Rectal smooth muscle tissue (tissue), 1 donor: ENCODE results near the gene CPZ.
"Not testable (repeated sequence)": the region's sequence is repeated elsewhere in the genome, so short reads cannot be mapped to it uniquely, and the experiment has no call there.

Experiments used
- H3K27ac ChIP-seq: one replicate; pipeline ENCODE4 v1.7.0; 2013; ENCODE audit warnings: low read depth, low read length, inconsistent platforms
- H3K27me3 ChIP-seq: one replicate; pipeline ENCODE4 v1.7.0; 2013; ENCODE audit warnings: low read length; ENCODE audit not compliant: control insufficient read depth, insufficient read depth
- H3K36me3 ChIP-seq: one replicate; pipeline ENCODE4 v1.7.0; 2013; ENCODE audit warnings: low read length; ENCODE audit not compliant: control insufficient read depth, insufficient read depth
- H3K4me1 ChIP-seq: one replicate; pipeline ENCODE4 v1.7.0; 2013; ENCODE audit warnings: low read length; ENCODE audit not compliant: control insufficient read depth, insufficient read depth
- H3K4me3 ChIP-seq: one replicate; pipeline ENCODE4 v1.7.0; 2013; ENCODE audit warnings: low read length
- H3K9ac ChIP-seq: one replicate; pipeline ENCODE4 v1.7.0; 2013; ENCODE audit warnings: low read length

CPZ gene

GRCh38 chr4:8634773-8635172, 42.2 kb downstream of the CPZ start:
- H3K27me3 ChIP-seq, H3K36me3 ChIP-seq, H3K4me1 ChIP-seq, H3K9ac ChIP-seq, H3K27ac ChIP-seq, H3K4me3 ChIP-seq: not testable (repeated sequence)

GRCh38 chr4:8635897-8636554, 43.5 kb downstream of the CPZ start:
- H3K4me1 ChIP-seq, H3K27ac ChIP-seq, H3K9ac ChIP-seq, H3K36me3 ChIP-seq, H3K4me3 ChIP-seq, H3K27me3 ChIP-seq: not testable (repeated sequence)

DNA sequence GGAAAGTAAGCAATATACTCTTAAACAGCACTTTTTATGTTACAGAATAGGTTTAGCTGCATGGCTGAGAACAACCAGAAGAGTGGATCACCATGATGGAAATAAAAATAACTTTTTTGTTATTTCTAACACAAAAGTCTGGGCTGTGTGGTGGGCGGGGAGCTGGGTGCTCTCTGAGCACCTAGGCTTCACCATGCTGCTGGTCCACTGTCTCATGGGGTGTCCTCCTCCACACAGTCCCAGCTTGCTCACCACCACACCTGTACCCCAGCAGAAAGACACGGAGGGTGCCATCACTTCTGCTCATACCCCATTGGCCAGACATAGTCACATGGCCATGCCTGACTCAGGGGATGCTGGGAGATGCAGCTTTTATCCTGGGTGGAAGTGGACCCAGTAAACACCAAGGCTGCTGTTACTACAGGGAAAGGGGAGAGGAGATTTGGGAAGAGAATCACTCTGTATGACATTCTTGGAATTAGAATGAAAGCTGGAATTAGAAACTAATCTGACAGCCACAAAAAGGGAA, 45.0 kb downstream of the CPZ start:
- no peak overlapping the region for H3K9ac ChIP-seq
- H3K27ac ChIP-seq, result no peak overlapping the region
- no peaks in the 10 kb centered on the region for H3K27me3 ChIP-seq
- no peaks in the 10 kb centered on the region for H3K4me1 ChIP-seq
- H3K36me3 ChIP-seq, result no peaks in the 10 kb centered on the region
- no peak overlapping the region for H3K4me3 ChIP-seq

DNA sequence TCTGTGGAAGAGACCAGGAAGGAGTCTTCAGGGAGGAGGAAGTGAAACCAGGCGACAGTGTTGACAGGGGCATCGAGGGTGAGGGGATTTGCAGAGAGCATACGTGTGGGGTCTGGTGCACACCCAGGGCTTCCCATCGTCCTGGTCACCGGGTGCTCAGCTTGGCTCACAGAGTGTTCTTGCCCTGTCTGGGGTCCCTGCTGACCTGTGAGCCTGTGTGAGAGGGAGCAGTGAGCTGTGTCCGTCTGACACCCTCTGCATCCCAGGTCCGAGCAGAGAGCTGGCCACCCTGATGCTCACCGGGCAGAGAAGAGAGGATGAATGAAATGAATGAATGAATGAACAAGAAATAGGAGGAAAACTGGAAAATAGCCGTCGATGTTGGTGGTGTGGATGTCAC, 46.5 kb downstream of the CPZ start:
- Histone ChIP-seq H3K4me1 (no peaks in the 10 kb centered on the region), H3K27ac (no peak overlapping the region)

GRCh38 chr4:8639777-8640720, 47.5 kb downstream of the CPZ start:
- no peaks in the 10 kb centered on the region for H3K4me1 ChIP-seq
- H3K9ac ChIP-seq, result no peak overlapping the region
- no peaks in the 10 kb centered on the region for H3K36me3 ChIP-seq
- H3K27me3 ChIP-seq, result no peaks in the 10 kb centered on the region
- H3K4me3 ChIP-seq, result no peak overlapping the region
- no peak overlapping the region for H3K27ac ChIP-seq

More for the DNA sequence above, 46.5 kb downstream of the CPZ start:
- H3K9ac ChIP-seq, result no peak overlapping the region
- H3K36me3 ChIP-seq, result no peaks in the 10 kb centered on the region
- no peak overlapping the region for H3K4me3 ChIP-seq
- no peaks in the 10 kb centered on the region for H3K27me3 ChIP-seq

DNA sequence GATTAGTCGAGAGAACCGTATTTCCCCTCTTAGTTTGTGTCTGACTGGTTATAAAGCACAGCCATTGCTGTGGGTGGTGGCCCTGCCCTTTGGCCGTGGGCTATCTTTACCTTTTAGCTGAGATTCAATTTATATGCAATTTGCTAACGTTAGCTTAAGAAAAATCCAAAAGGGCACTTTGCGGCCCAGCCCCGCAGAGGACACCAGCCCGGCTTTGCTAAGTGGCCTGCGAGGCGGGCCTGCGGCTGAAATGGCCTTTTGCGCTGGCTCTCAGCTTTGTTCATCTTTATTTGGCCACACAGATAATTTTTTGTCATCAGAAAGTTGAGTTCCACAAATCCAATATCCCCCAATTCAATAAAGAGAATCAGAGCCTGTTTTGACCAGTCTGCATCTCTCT, 48.3 kb downstream of the CPZ start:
- no peak overlapping the region for H3K27ac ChIP-seq
- H3K9ac ChIP-seq, result no peak overlapping the region
- no peak overlapping the region for H3K4me3 ChIP-seq
- no peaks in the 10 kb centered on the region for H3K4me1 ChIP-seq
- H3K36me3 ChIP-seq, result no peaks in the 10 kb centered on the region
- H3K27me3 ChIP-seq, result no peaks in the 10 kb centered on the region

- H3K4me1 ChIP-seq, result no peaks in the 10 kb centered on the region
- H3K9ac ChIP-seq, result no peak overlapping the region
- H3K27me3 ChIP-seq, result no peaks in the 10 kb centered on the region
- H3K27ac ChIP-seq, result no peak overlapping the region
- H3K4me3 ChIP-seq, result no peak overlapping the region
- no peaks in the 10 kb centered on the region for H3K36me3 ChIP-seq
Measured at GRCh38 chr4:8641256-8641655, 48.7 kb downstream of the CPZ start.

DNA sequence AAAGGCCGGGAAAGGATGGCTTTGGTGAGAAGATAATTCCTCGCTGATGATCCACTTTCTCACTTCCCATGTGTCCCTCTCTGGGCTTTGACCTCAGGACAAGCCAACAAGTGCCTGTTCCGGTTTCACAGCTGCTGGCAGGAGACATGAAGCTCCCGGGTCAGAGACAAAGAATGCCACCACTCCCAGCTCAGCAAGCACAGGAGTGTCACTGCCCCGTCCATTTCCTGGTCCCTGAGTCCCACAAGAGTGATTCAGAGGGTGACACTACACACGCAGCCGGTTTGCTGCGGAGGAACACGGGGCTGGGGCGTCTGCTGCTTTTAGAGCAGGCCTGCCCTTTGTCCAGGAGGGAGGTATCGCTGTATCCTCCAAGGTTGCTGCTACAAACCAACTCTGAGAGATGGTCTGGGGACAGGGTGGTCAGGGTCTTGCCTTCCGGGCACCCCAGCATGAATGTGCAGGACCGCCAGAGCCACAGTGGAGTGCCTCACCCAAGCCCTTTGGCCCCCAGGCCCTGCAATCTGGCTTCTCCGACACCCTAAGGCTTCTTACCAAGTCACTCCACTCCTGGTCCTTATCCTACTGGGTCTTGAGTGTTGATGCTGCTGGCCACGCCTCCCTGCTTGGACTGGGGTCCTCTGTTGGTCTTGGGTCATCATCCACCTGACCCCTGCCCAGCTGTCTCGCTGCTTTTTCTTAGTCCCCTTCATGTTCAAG, 49.5 kb downstream of the CPZ start:
- Histone ChIP-seq H3K4me3 (no peak overlapping the region), H3K27ac (no peak overlapping the region), H3K27me3 (no peaks in the 10 kb centered on the region), H3K9ac (no peak overlapping the region), H3K36me3 (no peaks in the 10 kb centered on the region), H3K4me1 (no peaks in the 10 kb centered on the region)

DNA sequence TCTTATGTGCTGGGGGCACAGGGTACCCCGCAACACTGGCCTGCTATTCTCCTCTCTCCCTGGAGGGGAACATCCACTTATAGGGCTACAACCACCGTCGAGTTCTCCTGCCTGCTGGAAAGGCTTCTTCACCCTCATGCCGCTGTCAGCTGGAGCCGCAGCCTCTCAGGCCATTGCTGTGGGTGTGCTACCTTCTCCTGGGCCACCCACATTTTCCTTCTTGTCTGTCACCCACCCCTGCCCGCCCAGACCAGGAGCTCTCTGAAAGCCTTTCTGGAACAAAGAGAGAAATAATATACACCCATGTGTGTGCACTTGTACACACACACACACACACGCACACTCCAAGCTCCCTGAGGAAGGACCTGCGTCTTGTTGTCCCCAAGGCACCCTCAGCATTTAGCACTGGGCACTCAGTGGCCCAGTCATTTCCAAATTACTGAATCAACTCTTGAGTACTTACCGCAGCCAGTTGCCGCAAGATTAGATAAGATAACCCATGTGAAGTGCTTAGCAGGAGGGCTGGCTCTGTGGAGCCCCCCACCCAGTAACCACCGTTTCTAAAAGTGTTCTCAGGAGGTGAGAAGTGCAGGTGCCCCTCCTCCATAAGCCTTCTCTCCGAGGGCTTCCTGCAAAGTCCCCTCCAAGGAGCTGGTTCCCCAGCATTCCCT, 50.2 kb downstream of the CPZ start:
- no peak overlapping the region for H3K9ac ChIP-seq
- no peaks in the 10 kb centered on the region for H3K36me3 ChIP-seq
- H3K27ac ChIP-seq, result no peak overlapping the region
- H3K4me3 ChIP-seq, result no peak overlapping the region
- H3K27me3 ChIP-seq, result no peaks in the 10 kb centered on the region
- no peaks in the 10 kb centered on the region for H3K4me1 ChIP-seq

DNA sequence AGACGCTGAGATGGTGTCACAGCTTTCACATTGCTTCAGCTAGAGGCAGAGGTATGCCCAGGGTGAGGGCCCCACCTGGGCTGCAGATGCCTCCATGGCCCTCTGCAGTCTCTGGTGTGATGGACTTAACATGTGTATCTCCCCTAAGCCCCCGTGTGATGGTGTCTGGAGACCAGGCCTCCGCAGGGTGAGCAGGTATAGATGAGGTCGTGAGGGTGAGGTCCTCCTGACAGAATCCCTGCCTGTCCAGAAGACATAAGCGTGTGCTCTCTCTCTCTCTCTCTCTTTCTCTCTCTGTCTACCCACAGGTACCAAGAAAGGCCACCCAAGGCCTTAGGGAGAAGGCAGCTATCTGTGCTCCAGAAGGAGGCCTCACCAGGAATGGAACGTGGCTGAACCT, 50.9 kb downstream of the CPZ start:
- Histone ChIP-seq H3K36me3 (no peaks in the 10 kb centered on the region), H3K4me3 (no peak overlapping the region), H3K27ac (no peak overlapping the region), H3K9ac (no peak overlapping the region), H3K27me3 (no peaks in the 10 kb centered on the region), H3K4me1 (no peaks in the 10 kb centered on the region)

DNA sequence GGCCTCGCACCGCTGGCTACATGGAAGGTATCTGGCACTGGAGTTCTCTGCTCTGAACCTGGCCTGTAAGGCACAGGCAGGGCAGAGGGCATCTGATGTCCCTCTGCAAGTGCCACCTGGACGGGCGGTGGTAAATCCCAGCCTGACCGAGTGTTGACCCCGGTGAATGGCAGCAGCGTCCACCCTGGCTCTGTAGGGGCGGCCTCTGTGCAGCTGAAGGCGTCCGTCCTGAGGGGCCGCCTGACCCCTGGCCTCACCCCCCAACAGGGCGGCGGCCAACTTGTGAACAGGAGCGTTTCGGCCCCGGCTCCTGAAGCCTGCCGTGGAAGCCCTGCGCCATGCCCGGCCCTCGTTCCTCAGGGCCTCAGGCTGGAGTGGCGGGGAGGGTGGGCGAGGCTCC, 51.4 kb downstream of the CPZ start:
- H3K27ac ChIP-seq, result no peak overlapping the region
- H3K9ac ChIP-seq, result no peak overlapping the region
- no peaks in the 10 kb centered on the region for H3K4me1 ChIP-seq
- no peak overlapping the region for H3K4me3 ChIP-seq
- no peaks in the 10 kb centered on the region for H3K36me3 ChIP-seq
- peaks cover 2% of the 10 kb centered on the region for H3K27me3 ChIP-seq

DNA sequence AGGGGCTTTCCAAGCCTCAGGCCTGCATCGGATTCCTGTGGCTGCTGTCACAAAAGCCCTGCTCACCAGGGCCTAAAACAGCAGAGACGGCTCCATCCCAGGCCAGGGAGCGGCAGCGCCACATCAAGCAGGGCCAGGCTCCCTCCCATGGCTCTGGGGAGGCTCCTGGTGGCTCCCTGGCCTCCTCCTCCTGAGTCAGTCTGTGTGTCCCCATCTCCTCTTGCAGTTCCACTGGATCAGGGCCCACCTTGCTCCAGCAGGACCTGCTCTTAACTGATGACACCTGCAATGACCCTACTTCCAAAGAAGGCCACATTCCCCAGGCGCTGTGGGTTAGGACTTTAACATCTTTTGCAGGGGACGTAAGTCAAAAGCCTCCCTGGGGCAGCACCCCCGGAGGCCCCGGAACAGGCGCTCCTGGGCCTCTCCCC, 51.9 kb downstream of the CPZ start:
- H3K4me3 ChIP-seq, result no peak overlapping the region
- no peak overlapping the region for H3K27ac ChIP-seq
- H3K27me3 ChIP-seq, result peaks cover 4% of the 10 kb centered on the region
- no peaks in the 10 kb centered on the region for H3K36me3 ChIP-seq
- H3K9ac ChIP-seq, result no peak overlapping the region
- no peaks in the 10 kb centered on the region for H3K4me1 ChIP-seq
